Vagina (tissue), 2 donors: ENCODE results near the gene ANKRD24. TPM values are rescaled to one million over a fixed set of nuclear protein-coding genes. Genes with fewer than 3 reads are reported as not detected.

Experiments
- DNase-seq, 2 donors: peaks; one replicate each; pipeline ENCODE4 v3.0.0-alpha.2; 2017; ENCODE audit errors: extremely low spot score in 2 of 2
- H3K27ac ChIP-seq: fragments of 200-600 bp; sonication (generic); one replicate; pipeline ENCODE4 v1.5.1; 2019
- H3K27me3 ChIP-seq: fragments of 200-600 bp; sonication (generic); one replicate; pipeline ENCODE4 v1.5.1; 2019
- H3K36me3 ChIP-seq, 2 donors: fragments of 200-600 bp; sonication (generic); one replicate each; pipeline ENCODE4 v1.5.1; 2017 to 2019
- H3K4me1 ChIP-seq: fragments of 200-600 bp; sonication (generic); one replicate; pipeline ENCODE4 v1.5.1; 2019
- H3K4me3 ChIP-seq, 2 donors: fragments of 200-600 bp; sonication (generic); 1 replicate in 1 of 2; 2 replicates in 1 of 2; pipeline ENCODE4 v1.5.1; 2016 to 2019
- H3K9me3 ChIP-seq: fragments of 200-600 bp; sonication (generic); one replicate; pipeline ENCODE4 v1.5.1; 2019
- POLR2A ChIP-seq, 2 donors: fragments of 450-650 bp; IDR thresholded peaks; one replicate each; pipeline ENCODE4 v1.6.1; 2017; ENCODE audit warnings: antibody characterized with exemption in 2 of 2, mild to moderate bottlenecking in 2 of 2, moderate library complexity in 2 of 2
- POLR2AphosphoS5 ChIP-seq, 2 donors: sonication (generic); formaldehyde crosslinking; IDR thresholded peaks; one replicate each; pipeline ENCODE4 v1.9.0; 2017; ENCODE audit warnings: antibody characterized with exemption in 2 of 2, mild to moderate bottlenecking in 2 of 2, low read depth in 1 of 2; ENCODE audit not compliant: insufficient read depth in 1 of 2
- intact Hi-C: fragments of 100-400 bp; cut with DNase I; formaldehyde crosslinking; loops from one replicate; pipeline ENCODE4 v1.15.1; 2023
- total RNA-seq: library from RNA; depleted of rRNA; stranded (reverse); fragments of >200 nt; gene quantifications from one replicate; pipeline ENCODE4 v1.2.3, GENCODE V29; 2016
- TF ChIP-seq, protein P1 (sequence below), 3 experiments: fragments of 450-650 bp in 2 of 3; fragments of 200-600 bp in 1 of 3; sonication (generic) in 1 of 3; IDR thresholded peaks; one replicate each; pipeline ENCODE4 v1.5.1; 2017 to 2019; ENCODE audit warnings: antibody characterized with exemption in 3 of 3, mild to moderate bottlenecking in 2 of 3, moderate library complexity in 2 of 3

The ANKRD24 gene
- total RNA-seq, 1 donor from 2014 or later = 0.25 TPM

DNA sequence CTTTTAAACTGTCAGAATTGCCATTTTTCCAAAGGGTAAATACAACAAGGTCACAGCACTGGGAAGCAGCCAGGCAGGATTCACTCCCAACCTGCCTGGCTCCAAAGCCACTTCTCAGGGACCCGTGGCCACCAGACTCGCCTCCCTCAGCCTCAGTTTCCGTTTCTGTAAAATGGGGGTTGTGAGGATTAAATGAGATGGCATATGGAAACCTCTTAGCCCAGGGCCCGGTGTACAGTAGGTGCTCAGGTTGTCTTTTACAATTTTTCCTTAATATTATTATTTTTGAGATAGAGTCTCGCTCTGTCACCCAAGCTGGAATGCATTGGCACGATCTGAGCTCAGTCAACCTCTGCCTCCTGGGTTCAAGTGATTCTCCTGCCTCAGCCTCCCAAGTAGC, 74.5 kb downstream of the ANKRD24 start:
- H3K9me3 ChIP-seq = peaks cover 5% of the 10 kb centered on the region
- TF ChIP-seq, protein P1, sequence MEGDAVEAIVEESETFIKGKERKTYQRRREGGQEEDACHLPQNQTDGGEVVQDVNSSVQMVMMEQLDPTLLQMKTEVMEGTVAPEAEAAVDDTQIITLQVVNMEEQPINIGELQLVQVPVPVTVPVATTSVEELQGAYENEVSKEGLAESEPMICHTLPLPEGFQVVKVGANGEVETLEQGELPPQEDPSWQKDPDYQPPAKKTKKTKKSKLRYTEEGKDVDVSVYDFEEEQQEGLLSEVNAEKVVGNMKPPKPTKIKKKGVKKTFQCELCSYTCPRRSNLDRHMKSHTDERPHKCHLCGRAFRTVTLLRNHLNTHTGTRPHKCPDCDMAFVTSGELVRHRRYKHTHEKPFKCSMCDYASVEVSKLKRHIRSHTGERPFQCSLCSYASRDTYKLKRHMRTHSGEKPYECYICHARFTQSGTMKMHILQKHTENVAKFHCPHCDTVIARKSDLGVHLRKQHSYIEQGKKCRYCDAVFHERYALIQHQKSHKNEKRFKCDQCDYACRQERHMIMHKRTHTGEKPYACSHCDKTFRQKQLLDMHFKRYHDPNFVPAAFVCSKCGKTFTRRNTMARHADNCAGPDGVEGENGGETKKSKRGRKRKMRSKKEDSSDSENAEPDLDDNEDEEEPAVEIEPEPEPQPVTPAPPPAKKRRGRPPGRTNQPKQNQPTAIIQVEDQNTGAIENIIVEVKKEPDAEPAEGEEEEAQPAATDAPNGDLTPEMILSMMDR (IDR thresholded peaks at IDR 0.05) = no peak
- TF ChIP-seq POLR2A (IDR thresholded peaks at IDR 0.05) (no peak), POLR2AphosphoS5 (IDR thresholded peaks at IDR 0.05; ENCODE audit: insufficient read depth in 1 of 2, low read depth in 1 of 2) (no peak)
- H3K27me3 ChIP-seq = no peaks in the 10 kb centered on the region
- H3K4me3 ChIP-seq = no peak overlapping the region
- H3K27ac ChIP-seq = no peak overlapping the region
- H3K4me1 ChIP-seq = no peaks in the 10 kb centered on the region
- no peak for DNase-seq
- peaks cover 0 to 94% of the 10 kb centered on the region in 2 donors for H3K36me3 ChIP-seq
- intact Hi-C loops = no loop called here

DNA sequence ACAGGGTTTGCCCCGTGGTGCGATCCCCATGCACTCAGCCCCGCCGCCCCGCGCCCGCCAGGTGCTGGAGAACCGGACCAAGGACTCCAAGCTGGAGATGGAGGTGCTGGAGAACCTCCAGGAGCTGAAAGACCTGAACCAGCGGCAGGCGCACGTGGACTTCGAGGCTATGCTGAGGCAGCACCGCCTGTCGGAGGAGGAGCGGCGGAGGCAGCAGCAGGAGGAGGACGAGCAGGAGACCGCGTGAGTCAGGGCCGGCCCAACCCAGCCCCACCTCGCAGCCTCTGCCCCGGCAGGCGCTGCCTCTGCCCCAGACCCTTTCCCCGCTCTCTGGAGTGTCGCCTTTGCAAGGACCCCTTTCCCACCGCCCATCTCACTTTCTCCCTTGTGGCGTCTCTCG, 75.7 kb downstream of the ANKRD24 start:
- DNase-seq = no peak
- Histone ChIP-seq H3K36me3 (peaks cover 0 to 98% of the 10 kb centered on the region in 2 donors), H3K27ac (no peak overlapping the region), H3K9me3 (peaks cover 5% of the 10 kb centered on the region), H3K27me3 (no peaks in the 10 kb centered on the region), H3K4me1 (no peaks in the 10 kb centered on the region), H3K4me3 (no peak overlapping the region)
- TF ChIP-seq, protein P1 (IDR thresholded peaks at IDR 0.05) = no peak
- TF ChIP-seq POLR2AphosphoS5 (IDR thresholded peaks at IDR 0.05; ENCODE audit: insufficient read depth in 1 of 2, low read depth in 1 of 2) (no peak), POLR2A (IDR thresholded peaks at IDR 0.05) (no peak)
- intact Hi-C loops = no loop called here

DNA sequence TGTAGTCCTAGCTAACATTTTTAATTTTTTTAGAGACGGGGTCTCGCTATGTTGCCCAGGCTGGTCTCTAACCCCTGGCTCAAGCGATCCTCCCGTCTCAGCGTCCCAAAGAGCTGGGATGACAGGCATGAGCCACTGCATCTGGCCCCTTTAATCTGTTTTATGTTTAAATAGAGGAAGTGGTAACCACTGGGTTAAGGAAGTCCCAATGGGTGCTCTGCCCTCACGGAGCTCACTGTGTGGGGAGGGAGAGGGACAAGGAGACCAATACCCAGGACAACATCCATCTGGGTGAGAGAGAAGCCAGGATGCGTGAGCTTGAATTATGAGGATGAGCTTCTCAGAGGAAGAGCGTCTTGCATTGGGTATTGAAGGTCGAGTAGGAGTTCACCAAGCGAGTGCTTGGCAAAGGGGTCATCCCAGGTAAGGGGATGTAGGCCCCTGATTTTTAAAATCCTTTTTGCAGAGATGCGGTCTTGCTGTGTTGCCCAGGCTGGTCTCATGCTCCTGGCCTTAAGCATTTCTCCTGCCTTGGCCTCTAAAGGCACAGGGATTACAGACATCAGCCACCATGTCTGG, 78.2 kb downstream of the ANKRD24 start:
- Histone ChIP-seq H3K4me3 (no peak overlapping the region), H3K9me3 (peaks cover 5% of the 10 kb centered on the region), H3K4me1 (no peaks in the 10 kb centered on the region), H3K27me3 (no peaks in the 10 kb centered on the region), H3K36me3 (peaks cover 0 to 89% of the 10 kb centered on the region in 2 donors), H3K27ac (no peak overlapping the region)
- DNase-seq = no peak
- intact Hi-C loops = no loop called here
- no peak for TF ChIP-seq POLR2AphosphoS5 (IDR thresholded peaks at IDR 0.05; ENCODE audit: insufficient read depth in 1 of 2, low read depth in 1 of 2)
- TF ChIP-seq, protein P1 (IDR thresholded peaks at IDR 0.05) = no peak

DNA sequence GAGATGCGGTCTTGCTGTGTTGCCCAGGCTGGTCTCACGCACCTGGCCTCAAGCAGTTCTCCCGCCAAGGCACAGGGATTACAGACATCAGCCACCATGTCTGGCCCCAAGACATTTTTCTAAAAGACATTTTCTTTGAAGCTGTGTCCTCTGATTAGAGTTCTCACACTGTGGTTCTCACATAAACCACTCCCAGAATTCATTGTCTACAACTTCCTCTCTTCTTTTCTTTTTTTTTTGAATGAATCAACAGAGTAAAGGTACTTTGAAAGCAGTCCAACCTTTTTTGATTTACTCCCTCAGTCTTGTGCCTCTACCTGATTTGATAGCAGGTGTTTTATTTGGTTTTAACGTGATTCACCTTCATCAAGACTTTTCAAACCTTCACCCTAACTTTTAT, 82.3 kb downstream of the ANKRD24 start:
- intact Hi-C loops = no loop called here
- Histone ChIP-seq H3K36me3 (peaks cover 0 to 71% of the 10 kb centered on the region in 2 donors), H3K27me3 (no peaks in the 10 kb centered on the region), H3K9me3 (no peaks in the 10 kb centered on the region), H3K4me3 (no peak overlapping the region), H3K27ac (no peak overlapping the region), H3K4me1 (no peaks in the 10 kb centered on the region)
- no peak for DNase-seq
- TF ChIP-seq, protein P1 (IDR thresholded peaks at IDR 0.05) = no peak
- no peak for TF ChIP-seq POLR2A (IDR thresholded peaks at IDR 0.05)
- no peak for TF ChIP-seq POLR2AphosphoS5 (IDR thresholded peaks at IDR 0.05; ENCODE audit: insufficient read depth in 1 of 2, low read depth in 1 of 2)

DNA sequence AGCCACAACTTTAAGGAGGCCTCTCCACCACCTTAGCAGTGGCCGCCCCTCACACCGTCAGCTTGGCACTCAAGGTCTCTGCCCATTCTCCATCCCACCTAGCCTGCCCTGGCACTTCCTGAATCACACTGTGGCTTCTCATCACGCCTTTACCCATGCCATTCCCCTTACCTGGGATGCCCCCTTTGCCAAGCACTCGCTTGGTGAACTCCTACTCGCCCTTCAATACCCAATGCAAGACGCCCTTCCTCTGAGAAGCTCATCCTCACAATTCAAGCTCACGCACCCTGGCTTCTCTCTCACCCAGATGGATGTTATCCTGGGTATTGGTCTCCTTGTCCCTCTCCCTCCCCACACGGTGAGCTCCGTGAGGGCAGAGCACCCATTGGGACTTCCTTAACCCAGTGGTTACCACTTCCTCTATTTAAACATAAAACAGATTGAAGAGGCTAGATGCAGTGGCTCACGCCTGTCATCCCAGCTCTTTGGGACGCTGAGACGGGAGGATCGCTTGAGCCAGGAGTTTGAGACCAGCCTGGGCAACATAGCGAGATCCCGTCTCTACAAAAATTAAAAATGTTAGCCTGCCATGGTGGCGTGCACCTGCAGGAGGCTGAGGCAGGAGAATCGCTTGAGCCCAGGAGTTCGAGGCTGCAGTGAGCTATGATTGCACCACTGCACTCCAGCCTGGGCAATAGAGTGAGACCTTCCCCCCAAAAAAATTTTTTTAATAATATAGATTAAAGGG, 83.9 kb downstream of the ANKRD24 start:
- Histone ChIP-seq H3K9me3 (no peaks in the 10 kb centered on the region), H3K36me3 (peaks cover 0 to 55% of the 10 kb centered on the region in 2 donors), H3K4me1 (no peaks in the 10 kb centered on the region), H3K27ac (no peak overlapping the region), H3K4me3 (no peak overlapping the region), H3K27me3 (no peaks in the 10 kb centered on the region)
- no peak for DNase-seq
- TF ChIP-seq POLR2AphosphoS5 (IDR thresholded peaks at IDR 0.05; ENCODE audit: insufficient read depth in 1 of 2, low read depth in 1 of 2) (no peak), POLR2A (IDR thresholded peaks at IDR 0.05) (no peak)
- TF ChIP-seq, protein P1 (IDR thresholded peaks at IDR 0.05) = no peak
- intact Hi-C loops = no loop called here
